WTC11 (cell line): ENCODE data around the gene PLCB2. TPM values are rescaled to one million over a fixed set of nuclear protein-coding genes. Genes with fewer than 3 reads are reported as not detected.

Source experiments
- ATAC-seq: fragments of 200-7000 bp; cut with Tn5 transposase; 2 replicates; pipeline ENCODE4 v1.10.0; 2021; ENCODE audit warnings: mild to moderate bottlenecking, moderate library complexity
- CTCF ChIA-PET: fragments of 300-600 bp; sonication (Branson Sonifier 250); formaldehyde crosslinking; loops from one replicate; lab custom pipeline; 2021; ENCODE audit warnings: antibody characterized with exemption; lab: Charles Lee
- POLR2A ChIA-PET: fragments of 350-600 bp; sonication (Branson Sonifier 250); formaldehyde crosslinking; loops from one replicate; lab custom pipeline; 2021; ENCODE audit warnings: antibody characterized with exemption; lab: Charles Lee
- DNase-seq: peaks from one replicate; pipeline ENCODE4 v3.0.0; 2021; ENCODE audit warnings: low spot score
- H3K27ac Mint-ChIP-seq: 2 replicates; pipeline ENCODE4 v1.8.0; 2021; ENCODE audit warnings: mixed read lengths
- H3K27me3 Mint-ChIP-seq: 2 replicates; pipeline ENCODE4 v1.8.0; 2021; ENCODE audit warnings: low read depth, mild to moderate bottlenecking, moderate library complexity, mixed read lengths
- H3K36me3 Mint-ChIP-seq: 2 replicates; pipeline ENCODE4 v1.8.0; 2021; ENCODE audit warnings: mixed read lengths
- H3K4me1 Mint-ChIP-seq: 2 replicates; pipeline ENCODE4 v1.8.0; 2022; ENCODE audit warnings: mixed read lengths
- H3K4me3 Mint-ChIP-seq: 2 replicates; pipeline ENCODE4 v1.8.0; 2021; ENCODE audit warnings: mild to moderate bottlenecking, moderate library complexity, mixed read lengths
- H3K9me3 Mint-ChIP-seq: 2 replicates; pipeline ENCODE4 v1.8.0; 2021; ENCODE audit warnings: mixed read lengths
- AFF4 ChIP-seq: sonication (generic); formaldehyde crosslinking; IDR thresholded peaks from 2 replicates; pipeline ENCODE4 v1.8.1; 2023; ENCODE audit warnings: mild to moderate bottlenecking, missing genetic modification reagents, borderline replicate concordance
- AR ChIP-seq: fragments of 250-450 bp; sonication (Bioruptor Pico); IDR thresholded peaks from 2 replicates; pipeline ENCODE4 v1.9.0; 2021; ENCODE audit warnings: mild to moderate bottlenecking
- FOXK1 ChIP-seq: sonication (generic); formaldehyde crosslinking; IDR thresholded peaks from 2 replicates; pipeline ENCODE4 v1.8.0; 2022; ENCODE audit warnings: mild to moderate bottlenecking, moderate library complexity, missing genetic modification reagents
- GTF2I ChIP-seq: fragments of 250-450 bp; sonication (Bioruptor Pico); conservative IDR thresholded peaks from 2 replicates; pipeline ENCODE4 v1.4.0; 2021; ENCODE audit warnings: mild to moderate bottlenecking
- HMGA2 ChIP-seq: fragments of 250-450 bp; sonication (Bioruptor Pico); IDR thresholded peaks from 2 replicates; pipeline ENCODE4 v1.4.0; 2021; ENCODE audit warnings: mild to moderate bottlenecking, moderate library complexity
- NR1H2 ChIP-seq: sonication (generic); formaldehyde crosslinking; IDR thresholded peaks from 2 replicates; pipeline ENCODE4 v1.9.0; 2021; ENCODE audit warnings: mild to moderate bottlenecking, moderate library complexity, missing genetic modification reagents
- TEAD4 ChIP-seq: sonication (generic); formaldehyde crosslinking; IDR thresholded peaks from 2 replicates; pipeline ENCODE4 v1.8.0; 2022; ENCODE audit warnings: mild to moderate bottlenecking, missing genetic modification reagents
- TP53 ChIP-seq: sonication (generic); formaldehyde crosslinking; IDR thresholded peaks from 2 replicates; pipeline ENCODE4 v1.8.1; 2023; ENCODE audit warnings: mild to moderate bottlenecking, missing genetic modification reagents
- USF2 ChIP-seq: sonication (generic); formaldehyde crosslinking; IDR thresholded peaks from 2 replicates; pipeline ENCODE4 v1.8.1; 2023; ENCODE audit warnings: mild to moderate bottlenecking, missing genetic modification reagents, moderate library complexity
- ZNF423 ChIP-seq: fragments of 250-450 bp; sonication (Bioruptor Pico); IDR thresholded peaks from 2 replicates; pipeline ENCODE4 v2.1.2; 2022; ENCODE audit warnings: mild to moderate bottlenecking, moderate library complexity
- ZNF512 ChIP-seq: sonication (generic); formaldehyde crosslinking; IDR thresholded peaks from 2 replicates; pipeline ENCODE4 v1.8.1; 2022; ENCODE audit warnings: missing genetic modification reagents, borderline replicate concordance
- total RNA-seq: library from RNA; stranded (reverse); gene quantifications from 3 replicates; pipeline ENCODE4 v1.2.3, GENCODE V29; 2021
- TF ChIP-seq, protein P1 (sequence below): sonication (generic); formaldehyde crosslinking; IDR thresholded peaks from 2 replicates; pipeline ENCODE4 v1.8.1; 2022; ENCODE audit warnings: low read depth, missing genetic modification reagents, borderline replicate concordance
- TF ChIP-seq, protein P2 (sequence below): sonication (generic); formaldehyde crosslinking; conservative IDR thresholded peaks from 2 replicates; pipeline ENCODE4 v1.8.1; 2022; ENCODE audit warnings: mild to moderate bottlenecking, missing genetic modification reagents
- TF ChIP-seq, protein P3 (sequence below): sonication (generic); formaldehyde crosslinking; IDR thresholded peaks from 2 replicates; pipeline ENCODE4 v1.8.0; 2022; ENCODE audit warnings: mild to moderate bottlenecking, missing genetic modification reagents
- TF ChIP-seq, protein P4 (sequence below): sonication (generic); formaldehyde crosslinking; IDR thresholded peaks from 2 replicates; pipeline ENCODE4 v1.8.0; 2023; ENCODE audit warnings: missing genetic modification reagents, mild to moderate bottlenecking, borderline replicate concordance

The PLCB2 gene
- total RNA-seq, 1 experiment from 2014 or later = 15.2 TPM

GRCh38 chr15:40271685-40272484, 35.9 kb downstream of the PLCB2 start:
- no peak for ATAC-seq
- CTCF ChIA-PET = interaction anchor here (0.6 to 12.1 kb wide), 11 partner anchors 9 to 226 kb away, joined by 3 to 690 read pairs (median 97); partner anchors contain the start of genes INAFM2, PAK6 and PLCB2
- H3K27ac Mint-ChIP-seq = no peak overlapping the region
- no peaks in the 10 kb centered on the region for H3K27me3 Mint-ChIP-seq
- DNase-seq = no peak
- H3K4me3 Mint-ChIP-seq = no peak overlapping the region
- TF ChIP-seq, protein P1, sequence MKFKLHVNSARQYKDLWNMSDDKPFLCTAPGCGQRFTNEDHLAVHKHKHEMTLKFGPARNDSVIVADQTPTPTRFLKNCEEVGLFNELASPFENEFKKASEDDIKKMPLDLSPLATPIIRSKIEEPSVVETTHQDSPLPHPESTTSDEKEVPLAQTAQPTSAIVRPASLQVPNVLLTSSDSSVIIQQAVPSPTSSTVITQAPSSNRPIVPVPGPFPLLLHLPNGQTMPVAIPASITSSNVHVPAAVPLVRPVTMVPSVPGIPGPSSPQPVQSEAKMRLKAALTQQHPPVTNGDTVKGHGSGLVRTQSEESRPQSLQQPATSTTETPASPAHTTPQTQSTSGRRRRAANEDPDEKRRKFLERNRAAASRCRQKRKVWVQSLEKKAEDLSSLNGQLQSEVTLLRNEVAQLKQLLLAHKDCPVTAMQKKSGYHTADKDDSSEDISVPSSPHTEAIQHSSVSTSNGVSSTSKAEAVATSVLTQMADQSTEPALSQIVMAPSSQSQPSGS (CRISPR knock-in tag) = no peak
- TF ChIP-seq FOXK1 (CRISPR knock-in tag) (no peak), AFF4 (no peak), ZNF423 (no peak)
- POLR2A ChIA-PET = no interaction called here
- H3K9me3 Mint-ChIP-seq = no peaks in the 10 kb centered on the region
- H3K4me1 Mint-ChIP-seq = peaks cover 7% of the 10 kb centered on the region
- H3K36me3 Mint-ChIP-seq = no peaks in the 10 kb centered on the region

DNA sequence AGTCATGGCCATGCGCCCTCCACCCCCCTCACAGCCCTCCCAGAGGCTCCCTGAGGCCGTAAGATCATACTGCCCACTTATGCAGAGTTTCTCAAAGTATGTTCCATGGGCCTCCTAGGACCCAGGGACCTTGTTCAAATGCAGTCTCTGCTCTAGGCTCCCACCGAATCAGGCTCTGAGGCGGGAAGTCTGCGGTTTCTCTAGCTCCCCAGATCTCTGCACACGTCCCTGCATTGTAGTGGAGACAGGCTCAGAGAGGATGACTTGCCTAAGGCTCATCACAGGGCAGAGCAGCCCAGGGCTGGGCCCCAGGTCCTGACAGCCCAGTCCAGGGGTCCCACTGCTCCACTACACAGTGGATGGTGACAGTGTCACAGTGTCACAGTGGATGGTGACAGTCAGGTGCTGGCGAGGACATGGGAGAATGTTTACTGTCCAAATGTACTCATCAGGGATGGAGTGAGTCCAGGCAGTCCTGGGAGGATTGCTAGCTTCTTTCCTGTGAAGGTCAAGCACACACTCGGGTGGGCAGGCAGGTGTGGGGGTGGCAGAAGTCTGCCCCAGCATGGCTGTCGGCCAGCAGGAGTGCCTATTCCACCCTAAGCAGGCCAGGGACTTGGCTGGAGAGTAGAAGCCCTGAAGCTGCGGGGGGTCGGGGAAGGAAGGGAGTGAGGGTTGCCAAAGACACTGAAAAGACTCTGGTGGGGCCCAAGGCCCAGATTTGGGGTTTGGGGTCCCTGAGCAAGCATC, 37.3 kb downstream of the PLCB2 start:
- H3K9me3 Mint-ChIP-seq = no peaks in the 10 kb centered on the region
- H3K36me3 Mint-ChIP-seq = no peaks in the 10 kb centered on the region
- ChIA-PET POLR2A (no interaction called here), CTCF (interaction anchor here (0.7 to 12.1 kb wide), 5 partner anchors 9 to 45 kb away, joined by 3 to 690 read pairs (median 23); partner anchors contain the start of genes INAFM2 and PLCB2)
- no peak overlapping the region for H3K4me3 Mint-ChIP-seq
- DNase-seq (no peak), ATAC-seq (no peak)
- no peaks in the 10 kb centered on the region for H3K27me3 Mint-ChIP-seq
- peaks cover 7% of the 10 kb centered on the region for H3K4me1 Mint-ChIP-seq
- no peak overlapping the region for H3K27ac Mint-ChIP-seq
- TF ChIP-seq, protein P2, sequence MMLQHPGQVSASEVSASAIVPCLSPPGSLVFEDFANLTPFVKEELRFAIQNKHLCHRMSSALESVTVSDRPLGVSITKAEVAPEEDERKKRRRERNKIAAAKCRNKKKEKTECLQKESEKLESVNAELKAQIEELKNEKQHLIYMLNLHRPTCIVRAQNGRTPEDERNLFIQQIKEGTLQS (CRISPR knock-in tag) = no peak
- no peak for TF ChIP-seq GTF2I
- no peak for TF ChIP-seq TEAD4 (CRISPR knock-in tag)
- TF ChIP-seq, protein P3, sequence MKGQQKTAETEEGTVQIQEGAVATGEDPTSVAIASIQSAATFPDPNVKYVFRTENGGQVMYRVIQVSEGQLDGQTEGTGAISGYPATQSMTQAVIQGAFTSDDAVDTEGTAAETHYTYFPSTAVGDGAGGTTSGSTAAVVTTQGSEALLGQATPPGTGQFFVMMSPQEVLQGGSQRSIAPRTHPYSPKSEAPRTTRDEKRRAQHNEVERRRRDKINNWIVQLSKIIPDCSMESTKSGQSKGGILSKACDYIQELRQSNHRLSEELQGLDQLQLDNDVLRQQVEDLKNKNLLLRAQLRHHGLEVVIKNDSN = no peak
- TF ChIP-seq, protein P4, sequence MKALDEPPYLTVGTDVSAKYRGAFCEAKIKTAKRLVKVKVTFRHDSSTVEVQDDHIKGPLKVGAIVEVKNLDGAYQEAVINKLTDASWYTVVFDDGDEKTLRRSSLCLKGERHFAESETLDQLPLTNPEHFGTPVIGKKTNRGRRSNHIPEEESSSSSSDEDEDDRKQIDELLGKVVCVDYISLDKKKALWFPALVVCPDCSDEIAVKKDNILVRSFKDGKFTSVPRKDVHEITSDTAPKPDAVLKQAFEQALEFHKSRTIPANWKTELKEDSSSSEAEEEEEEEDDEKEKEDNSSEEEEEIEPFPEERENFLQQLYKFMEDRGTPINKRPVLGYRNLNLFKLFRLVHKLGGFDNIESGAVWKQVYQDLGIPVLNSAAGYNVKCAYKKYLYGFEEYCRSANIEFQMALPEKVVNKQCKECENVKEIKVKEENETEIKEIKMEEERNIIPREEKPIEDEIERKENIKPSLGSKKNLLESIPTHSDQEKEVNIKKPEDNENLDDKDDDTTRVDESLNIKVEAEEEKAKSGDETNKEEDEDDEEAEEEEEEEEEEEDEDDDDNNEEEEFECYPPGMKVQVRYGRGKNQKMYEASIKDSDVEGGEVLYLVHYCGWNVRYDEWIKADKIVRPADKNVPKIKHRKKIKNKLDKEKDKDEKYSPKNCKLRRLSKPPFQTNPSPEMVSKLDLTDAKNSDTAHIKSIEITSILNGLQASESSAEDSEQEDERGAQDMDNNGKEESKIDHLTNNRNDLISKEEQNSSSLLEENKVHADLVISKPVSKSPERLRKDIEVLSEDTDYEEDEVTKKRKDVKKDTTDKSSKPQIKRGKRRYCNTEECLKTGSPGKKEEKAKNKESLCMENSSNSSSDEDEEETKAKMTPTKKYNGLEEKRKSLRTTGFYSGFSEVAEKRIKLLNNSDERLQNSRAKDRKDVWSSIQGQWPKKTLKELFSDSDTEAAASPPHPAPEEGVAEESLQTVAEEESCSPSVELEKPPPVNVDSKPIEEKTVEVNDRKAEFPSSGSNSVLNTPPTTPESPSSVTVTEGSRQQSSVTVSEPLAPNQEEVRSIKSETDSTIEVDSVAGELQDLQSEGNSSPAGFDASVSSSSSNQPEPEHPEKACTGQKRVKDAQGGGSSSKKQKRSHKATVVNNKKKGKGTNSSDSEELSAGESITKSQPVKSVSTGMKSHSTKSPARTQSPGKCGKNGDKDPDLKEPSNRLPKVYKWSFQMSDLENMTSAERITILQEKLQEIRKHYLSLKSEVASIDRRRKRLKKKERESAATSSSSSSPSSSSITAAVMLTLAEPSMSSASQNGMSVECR (CRISPR knock-in tag) = no peak
- TF ChIP-seq FOXK1 (CRISPR knock-in tag) = no peak
- no peak for TF ChIP-seq ZNF512 (CRISPR knock-in tag)
- no peak for TF ChIP-seq TP53 (CRISPR knock-in tag)
- no peak for TF ChIP-seq USF2
- no peak for TF ChIP-seq HMGA2
- no peak for TF ChIP-seq NR1H2 (CRISPR knock-in tag)
- no peak for TF ChIP-seq AR
